Measurements from ENCODE around the gene MSRB3.
"Not testable (repeated sequence)": the region's sequence is repeated elsewhere in the genome, so short reads cannot be mapped to it uniquely, and the experiment has no call there.

Gene MSRB3

DNA sequence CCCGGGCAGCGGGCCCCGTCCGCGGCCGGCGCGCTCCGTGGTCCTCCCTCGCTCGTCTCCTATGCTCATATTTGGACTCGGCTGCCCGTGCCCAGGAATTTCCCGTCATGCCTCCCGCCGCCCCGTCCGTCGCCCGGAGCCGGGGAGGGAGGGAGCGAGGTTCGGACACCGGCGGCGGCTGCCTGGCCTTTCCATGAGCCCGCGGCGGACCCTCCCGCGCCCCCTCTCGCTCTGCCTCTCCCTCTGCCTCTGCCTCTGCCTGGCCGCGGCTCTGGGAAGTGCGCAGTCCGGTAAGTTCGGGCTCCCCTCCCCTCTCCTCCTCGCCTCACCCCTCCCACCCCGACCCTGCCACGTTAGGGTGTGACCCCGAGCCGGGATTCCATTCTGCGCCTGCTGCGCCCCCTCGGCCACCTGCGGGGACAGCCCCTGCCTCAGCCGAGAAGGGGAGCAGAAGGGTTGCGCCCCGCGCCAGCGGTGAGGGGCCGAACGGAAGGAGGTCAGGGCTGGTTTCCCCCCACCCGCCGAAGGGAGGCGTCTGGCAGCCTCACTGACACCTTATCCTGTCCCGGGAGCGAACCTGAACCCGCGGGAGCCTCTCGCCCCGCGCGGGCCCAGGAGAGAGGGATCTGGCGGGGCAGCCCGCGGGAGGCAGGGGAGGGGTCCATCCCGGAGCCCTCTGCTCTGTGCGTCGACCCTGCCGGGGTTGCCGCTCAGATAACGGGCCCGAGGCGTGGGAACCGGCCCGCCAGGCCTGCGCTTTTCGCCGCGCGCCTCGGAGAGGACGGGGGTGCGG lies at the start of gene MSRB3:
TSS of gene MSRB3 (plus strand) at position 108 of the 793 bp plus-strand sequence. CDS start 29,897 bp downstream, outside the sequence.
- DNase-seq (ENCODE audit: low spot score), result peak; percentile 85

- no peak for DNase-seq (ENCODE audit: low spot score)
These were observed 49.0 kb upstream of the MSRB3 start for GRCh38 chr12:65229441-65229840.

GRCh38 chr12:65232476-65233077 lies 45.9 kb upstream of the MSRB3 start:
- DNase-seq (ENCODE audit: low spot score), result no peak

DNA sequence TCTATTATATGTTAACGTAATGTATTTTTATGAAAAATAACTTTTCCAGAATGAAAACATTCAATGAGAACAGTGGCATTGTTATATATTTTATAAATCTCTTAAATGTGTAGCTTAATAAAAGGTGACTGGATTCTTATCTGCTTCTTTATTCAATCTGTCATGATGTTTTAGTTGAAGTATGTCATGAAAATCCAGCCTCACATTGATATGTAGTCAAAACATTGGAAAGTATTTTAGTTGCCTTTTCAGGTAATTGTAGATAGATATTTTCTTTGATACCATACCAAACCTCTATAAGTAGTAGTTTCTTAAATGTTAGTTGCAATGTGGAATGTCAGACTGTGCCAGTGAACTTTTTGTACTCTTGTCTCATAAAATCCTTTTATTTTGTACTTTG lies 41.3 kb upstream of the MSRB3 start:
- no peak for DNase-seq (ENCODE audit: low spot score)

DNA sequence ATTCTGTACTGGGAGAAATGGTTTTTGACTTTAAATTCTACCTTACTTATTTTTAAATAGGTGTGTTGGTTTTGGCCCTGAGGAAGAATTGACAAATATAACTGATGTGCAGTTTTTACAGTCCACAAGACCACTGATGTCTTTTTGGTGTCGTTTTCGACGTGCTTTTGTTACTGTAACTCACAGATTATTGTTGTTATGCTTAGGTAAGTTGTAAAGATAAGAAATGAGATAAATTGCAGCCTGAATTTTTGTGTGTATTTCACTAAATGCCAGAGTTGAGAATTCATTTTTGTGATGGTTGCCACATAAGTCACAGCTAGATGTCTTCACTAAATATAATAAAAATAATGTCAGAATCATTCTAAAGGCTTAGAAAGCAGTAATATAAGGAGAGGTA lies 39.9 kb upstream of the MSRB3 start:
- DNase-seq (ENCODE audit: low spot score), result no peak

DNA sequence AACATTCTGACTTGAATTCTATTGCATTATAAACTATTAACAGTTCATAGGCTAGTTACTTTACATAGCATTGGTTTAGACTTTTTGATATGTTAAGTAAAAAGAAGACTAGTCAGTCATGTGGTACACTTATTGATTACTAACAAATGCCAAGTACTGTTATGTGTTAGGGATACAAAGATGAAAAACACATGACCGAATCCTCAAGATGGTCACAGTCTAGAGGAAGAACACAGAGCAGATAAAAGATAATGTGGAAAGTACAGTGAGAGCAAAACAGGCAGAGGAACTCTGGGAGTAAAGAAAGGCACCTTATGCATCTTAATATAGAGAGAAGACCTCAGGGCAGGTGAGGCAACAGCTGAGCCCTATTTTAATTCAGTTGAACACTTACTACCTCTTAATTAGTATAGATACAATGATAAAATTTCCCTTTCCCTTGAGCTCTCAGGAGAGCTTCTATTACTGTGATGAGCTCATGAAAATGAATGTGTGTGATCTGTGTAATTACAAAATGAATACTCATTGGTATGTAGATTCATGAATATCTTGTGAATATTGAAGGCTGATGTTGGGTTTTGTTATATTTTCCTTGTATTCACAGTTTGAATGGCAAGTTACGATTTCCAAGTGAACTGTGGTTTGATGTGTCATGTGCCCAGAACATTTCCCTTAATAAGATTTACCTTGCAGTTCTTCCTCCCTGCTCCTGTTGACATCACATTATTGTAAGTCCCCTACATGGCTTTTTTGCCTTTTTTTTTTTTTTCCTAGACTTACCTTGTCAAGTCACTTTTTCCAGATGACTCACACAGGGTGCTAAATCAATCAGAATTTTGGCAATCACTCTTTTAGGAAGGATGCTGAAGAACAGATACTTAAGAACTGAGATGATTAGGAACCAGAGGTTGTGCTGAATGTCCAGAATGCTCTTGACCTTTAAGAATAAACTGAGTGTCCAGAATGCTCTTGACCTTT lies 29.5 kb upstream of the MSRB3 start:
- no peak for DNase-seq (ENCODE audit: low spot score)

GRCh38 chr12:65252515-65252914 lies 26.0 kb upstream of the MSRB3 start:
- DNase-seq (ENCODE audit: low spot score), result no peak

- DNase-seq (ENCODE audit: low spot score), result no peak
These were observed 20.5 kb upstream of the MSRB3 start for GRCh38 chr12:65257986-65258385.

DNA sequence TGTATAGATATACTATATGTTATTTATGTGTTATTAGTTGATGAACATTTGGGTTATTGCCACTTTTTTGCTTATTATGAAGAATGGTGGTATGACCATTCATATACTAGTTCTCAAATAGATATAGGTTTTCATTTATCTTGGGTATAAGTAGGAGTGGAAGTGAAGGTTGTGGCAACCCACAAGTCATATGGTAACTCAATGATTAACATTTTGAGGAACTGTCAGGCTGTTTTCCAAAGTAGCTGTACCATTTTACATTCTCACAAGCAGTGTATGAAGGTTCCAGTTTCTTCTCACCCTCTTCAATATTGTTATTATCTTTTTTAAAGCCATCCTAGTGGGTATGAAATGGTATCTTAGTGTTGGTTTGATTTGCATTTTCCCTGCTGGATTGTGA lies 19.0 kb upstream of the MSRB3 start:
- DNase-seq (ENCODE audit: low spot score), result no peak

DNA sequence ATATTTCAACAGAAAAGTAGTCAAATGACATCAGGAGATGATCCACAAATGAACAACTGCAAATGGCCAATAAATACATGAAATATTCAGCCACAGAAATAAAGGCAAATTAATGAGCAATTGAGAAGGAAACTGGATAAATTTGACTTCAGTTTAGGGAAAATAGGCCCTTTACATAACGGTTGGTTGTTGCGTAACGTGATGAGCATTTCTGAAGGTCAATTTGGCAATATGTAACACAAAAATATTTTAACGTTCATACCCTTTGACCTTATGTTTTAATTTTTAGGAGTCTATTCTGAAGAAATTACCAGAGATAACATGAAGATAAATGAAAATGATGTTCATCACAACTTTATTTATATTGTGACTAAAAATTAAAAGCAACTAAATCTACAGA lies 14.7 kb upstream of the MSRB3 start:
- no peak for DNase-seq (ENCODE audit: low spot score)

DNA sequence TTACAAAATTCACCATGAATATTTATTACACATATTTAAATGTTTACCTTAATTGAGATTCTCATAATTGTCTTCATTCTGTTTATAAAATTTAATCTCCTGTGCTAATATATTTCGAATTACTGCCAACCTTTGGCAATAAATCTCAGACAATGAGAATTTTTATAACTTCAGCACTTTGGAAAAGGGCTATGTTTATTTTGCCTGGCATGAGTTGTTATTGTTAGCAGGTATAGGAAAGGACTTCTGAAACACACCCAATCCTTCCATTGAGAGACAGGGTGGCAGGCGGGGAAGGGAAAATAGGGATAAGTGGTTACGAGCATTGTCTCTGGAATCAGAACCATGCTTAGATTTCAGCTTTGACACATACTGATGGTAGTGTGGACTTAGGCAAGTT lies 12.1 kb upstream of the MSRB3 start:
- DNase-seq (ENCODE audit: low spot score), result no peak

GRCh38 chr12:65269603-65270002 lies 8.9 kb upstream of the MSRB3 start:
- DNase-seq (ENCODE audit: low spot score), result peak; percentile 19

DNA sequence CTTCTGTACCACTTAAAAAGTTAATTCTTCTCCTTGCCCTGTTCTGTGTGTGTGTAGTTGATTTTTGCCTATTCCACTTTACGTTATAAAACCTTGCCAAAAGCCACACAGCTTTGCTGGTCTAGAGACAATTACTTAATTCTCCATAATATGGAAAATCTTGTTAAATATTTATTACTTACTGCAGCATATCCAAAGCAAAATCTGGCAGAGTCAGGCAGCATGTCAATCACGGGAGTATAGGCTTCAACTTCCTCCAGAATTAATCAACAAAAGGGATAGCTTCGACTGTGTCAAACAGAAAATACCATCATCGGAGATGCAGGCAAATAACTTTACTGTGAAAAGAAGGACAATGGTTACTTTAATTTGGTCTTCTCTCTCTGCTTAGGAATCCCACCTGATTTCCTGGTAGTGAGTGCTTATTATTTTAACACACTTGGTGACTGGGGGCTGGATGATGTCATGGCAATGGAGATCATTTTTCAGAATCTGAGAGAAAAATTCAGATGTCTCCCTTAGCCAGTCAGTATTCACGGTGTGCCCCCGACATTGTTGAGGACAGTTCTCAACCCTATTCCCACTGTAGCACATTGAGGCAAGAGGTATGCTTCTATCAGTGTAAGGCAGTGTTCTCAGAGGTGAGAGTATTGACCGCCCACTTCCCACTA lies 3.7 kb upstream of the MSRB3 start:
- DNase-seq (ENCODE audit: low spot score), result no peak

DNA sequence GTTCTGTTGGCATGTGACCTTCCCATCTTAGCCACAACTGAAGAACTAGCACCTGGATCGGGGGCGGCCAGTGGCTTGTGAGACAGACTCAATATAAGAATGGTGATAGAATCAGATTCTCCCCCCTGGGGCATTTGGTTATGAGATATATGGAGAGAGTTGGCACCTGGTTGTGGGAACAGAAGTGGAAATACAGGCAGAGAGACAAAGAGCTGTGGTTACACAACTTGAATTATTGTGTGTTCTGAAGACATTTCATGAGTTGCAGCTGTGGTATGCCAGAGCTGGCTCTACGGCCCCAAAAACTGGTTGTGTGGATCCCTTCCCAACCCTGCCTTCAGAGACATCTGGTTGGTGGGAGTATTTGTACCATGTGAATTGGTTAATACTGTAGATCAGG lies 2.9 kb upstream of the MSRB3 start:
- DNase-seq (ENCODE audit: low spot score), result no peak

DNA sequence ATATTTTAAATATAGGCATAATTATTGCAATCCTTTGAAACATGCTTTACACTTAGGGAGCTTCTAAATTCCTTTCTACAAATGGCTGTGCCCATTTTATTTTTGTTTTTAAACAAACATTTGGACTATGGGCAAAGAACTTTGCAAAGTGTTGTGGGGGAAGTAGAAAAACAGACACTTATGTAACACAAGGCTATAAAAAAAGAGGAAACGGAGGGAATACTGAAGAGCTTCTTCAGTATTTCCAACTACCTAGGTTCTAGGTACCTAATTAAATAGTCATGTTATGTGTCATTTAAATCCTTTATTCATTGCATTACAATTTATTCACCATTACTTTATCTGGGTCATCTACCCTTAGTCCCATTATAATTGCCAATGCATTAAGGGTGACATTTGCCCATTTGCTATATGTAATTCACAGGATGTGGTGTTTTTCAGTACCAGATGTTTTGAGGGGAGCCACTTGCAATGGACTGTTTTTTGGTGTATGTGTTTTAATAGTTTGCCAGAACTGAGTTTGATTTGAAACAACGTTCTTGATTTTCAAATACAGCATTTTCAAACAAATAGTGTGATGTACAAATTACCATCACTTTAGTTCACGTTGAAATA lies 1.5 kb upstream of the MSRB3 start:
- DNase-seq (ENCODE audit: low spot score), result no peak

GRCh38 chr12:65277994-65278575 lies 398 bp upstream of the MSRB3 start:
- DNase-seq (ENCODE audit: low spot score), result no peak

DNA sequence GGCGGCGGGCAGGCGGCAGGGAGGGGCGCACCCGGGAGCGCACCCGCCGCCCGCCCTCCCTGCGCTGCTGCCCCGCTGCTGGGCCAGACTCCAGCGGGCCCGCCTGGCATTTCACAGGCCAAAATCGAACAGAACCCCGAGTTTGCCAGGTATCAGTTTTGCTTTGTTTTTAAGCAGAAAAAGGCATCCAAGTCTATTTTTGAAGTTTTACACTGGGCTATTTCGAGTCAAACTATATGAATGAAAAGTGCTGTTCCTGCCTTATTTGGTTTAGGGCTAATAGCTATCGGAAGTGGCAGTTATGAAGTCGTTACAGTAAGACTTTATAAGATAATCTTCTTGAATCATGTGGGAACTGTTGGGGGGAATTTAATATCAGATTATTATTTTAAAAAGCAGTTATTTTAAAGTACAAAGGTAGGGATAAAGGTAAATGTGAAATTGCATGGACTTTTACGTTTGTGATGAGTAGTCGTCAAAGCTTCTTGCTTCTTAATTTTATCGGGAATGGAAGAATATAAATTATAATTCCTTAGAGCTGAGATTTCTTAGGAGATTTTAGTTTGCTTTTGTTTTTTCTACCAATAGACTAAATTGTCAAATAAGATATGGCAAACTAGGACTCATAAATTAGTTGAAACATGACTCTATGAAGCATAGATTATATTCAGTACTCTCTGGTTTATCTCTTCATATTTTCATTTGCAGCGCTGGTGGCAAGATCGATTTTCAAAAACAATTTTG lies 1.1 kb downstream of the MSRB3 start:
- DNase-seq (ENCODE audit: low spot score), result peak; percentile 17

GRCh38 chr12:65280306-65280705 lies 1.8 kb downstream of the MSRB3 start:
- peak; percentile 19 for DNase-seq (ENCODE audit: low spot score)

- no peak for DNase-seq (ENCODE audit: low spot score)
These were observed 4.4 kb downstream of the MSRB3 start for GRCh38 chr12:65282840-65283239.

DNA sequence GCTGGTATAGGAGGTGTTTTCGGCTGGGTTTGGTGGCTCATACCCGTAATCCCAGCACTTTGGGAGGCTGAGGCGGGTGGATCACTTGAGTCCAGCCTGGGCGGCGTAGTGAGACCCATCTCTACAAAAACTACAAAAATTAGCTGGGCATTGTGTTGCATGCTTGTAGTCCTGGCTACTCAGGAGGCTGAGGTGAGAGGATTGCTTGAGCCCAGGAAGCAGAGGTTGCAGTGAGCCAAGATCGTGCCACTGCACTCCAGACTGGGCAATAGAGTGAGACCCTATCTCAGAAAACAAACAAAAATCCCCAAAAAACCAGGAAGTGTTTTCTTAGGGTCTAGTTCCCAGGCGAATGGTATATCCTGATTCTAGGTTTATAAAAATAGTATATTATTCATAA lies 7.0 kb downstream of the MSRB3 start:
- DNase-seq (ENCODE audit: low spot score), result not testable (repeated sequence)

Data from hepatic stellate cell (primary cell).